ENCODE results near the gene DDX18.

- no peak for TF ChIP-seq POLR2A (IDR thresholded peaks at IDR 0.05)
- TF ChIP-seq POLR2AphosphoS5 (IDR thresholded peaks at IDR 0.05), result no peak
Measured at GRCh38 chr2:117832905-117833613, 18.6 kb downstream of the DDX18 start.
